C4-2B (cell line): Measurements from ENCODE around the gene EPB41L2.

Experiments used
- H3K27ac ChIP-seq: fragments of 450-650 bp; 2 replicates; pipeline ENCODE4 v1.5.1; 2017
- ZFX ChIP-seq: fragments of 450-650 bp; IDR thresholded peaks from 2 replicates; pipeline ENCODE4 v1.6.1; 2017
- TF ChIP-seq, protein P1 (sequence below): fragments of 450-650 bp; conservative IDR thresholded peaks from 2 replicates; pipeline ENCODE4 v1.5.1; 2017; ENCODE audit warnings: mild to moderate bottlenecking

EPB41L2 gene

DNA sequence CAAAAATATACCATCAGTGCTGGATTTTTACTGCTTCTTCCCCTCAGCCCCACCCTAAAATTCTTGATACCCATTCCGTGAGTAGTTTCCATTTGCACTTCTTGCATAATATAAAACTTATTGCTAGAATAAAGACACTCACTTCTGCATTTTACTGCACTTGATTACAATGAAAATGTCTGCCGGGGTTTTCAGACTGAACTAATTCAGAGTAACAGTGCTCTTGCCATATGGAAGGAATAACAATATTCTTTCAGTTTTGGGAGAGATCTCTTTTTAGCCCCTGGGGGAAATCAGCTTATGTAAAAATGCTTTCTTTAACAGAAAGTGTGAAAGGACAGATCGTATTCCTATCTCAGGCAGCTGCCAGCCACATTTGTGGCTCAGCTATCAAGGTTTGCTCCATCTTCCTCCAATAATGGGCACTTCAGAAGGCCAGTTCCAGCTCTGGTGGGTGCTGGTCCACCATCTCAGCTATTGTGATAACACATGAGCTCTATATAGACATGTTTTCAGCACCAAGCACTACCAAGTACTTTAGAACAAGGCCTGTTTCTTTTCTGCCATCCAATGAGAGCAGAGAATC lies 226.9 kb downstream of the EPB41L2 start:
- no peak for TF ChIP-seq ZFX
- TF ChIP-seq, protein P1, sequence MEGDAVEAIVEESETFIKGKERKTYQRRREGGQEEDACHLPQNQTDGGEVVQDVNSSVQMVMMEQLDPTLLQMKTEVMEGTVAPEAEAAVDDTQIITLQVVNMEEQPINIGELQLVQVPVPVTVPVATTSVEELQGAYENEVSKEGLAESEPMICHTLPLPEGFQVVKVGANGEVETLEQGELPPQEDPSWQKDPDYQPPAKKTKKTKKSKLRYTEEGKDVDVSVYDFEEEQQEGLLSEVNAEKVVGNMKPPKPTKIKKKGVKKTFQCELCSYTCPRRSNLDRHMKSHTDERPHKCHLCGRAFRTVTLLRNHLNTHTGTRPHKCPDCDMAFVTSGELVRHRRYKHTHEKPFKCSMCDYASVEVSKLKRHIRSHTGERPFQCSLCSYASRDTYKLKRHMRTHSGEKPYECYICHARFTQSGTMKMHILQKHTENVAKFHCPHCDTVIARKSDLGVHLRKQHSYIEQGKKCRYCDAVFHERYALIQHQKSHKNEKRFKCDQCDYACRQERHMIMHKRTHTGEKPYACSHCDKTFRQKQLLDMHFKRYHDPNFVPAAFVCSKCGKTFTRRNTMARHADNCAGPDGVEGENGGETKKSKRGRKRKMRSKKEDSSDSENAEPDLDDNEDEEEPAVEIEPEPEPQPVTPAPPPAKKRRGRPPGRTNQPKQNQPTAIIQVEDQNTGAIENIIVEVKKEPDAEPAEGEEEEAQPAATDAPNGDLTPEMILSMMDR = no peak
- H3K27ac ChIP-seq = no peak overlapping the region

DNA sequence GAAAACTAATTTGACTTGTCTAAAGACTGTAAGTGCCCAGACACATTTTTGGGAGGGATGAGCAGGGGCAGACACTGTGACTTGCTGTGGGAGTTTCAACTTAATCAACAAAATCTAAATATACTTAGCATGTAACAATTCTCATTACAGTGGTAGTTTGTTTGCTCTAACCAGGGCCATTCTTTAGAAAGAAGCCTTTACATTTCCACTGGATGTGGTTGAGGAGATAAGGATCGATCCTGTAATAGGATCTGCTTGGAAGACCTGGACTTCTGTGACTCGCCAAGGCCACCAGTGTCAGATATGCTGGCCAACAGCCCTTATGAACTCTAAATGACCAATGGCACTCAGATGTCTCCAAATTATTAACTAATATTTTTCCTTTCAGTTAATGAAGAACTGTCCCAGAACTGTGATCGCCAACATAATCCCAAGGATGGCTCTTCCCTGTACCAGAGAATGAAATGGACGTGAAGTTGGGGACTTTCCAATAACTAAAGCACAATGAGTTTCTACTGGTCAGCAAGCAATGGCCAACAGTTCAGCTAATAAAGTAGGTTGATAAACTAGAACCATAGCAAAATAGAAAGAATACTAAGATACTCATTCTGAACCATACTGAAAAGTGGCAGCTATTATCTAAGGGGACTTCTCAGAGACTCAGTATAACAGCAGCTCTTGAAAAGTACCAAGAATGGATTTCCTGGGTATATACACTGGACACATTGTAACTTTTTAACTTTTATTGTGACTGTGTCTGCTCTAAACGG lies 228.4 kb downstream of the EPB41L2 start:
- H3K27ac ChIP-seq = no peak overlapping the region
- TF ChIP-seq, protein P1 = no peak
- TF ChIP-seq ZFX = no peak

DNA sequence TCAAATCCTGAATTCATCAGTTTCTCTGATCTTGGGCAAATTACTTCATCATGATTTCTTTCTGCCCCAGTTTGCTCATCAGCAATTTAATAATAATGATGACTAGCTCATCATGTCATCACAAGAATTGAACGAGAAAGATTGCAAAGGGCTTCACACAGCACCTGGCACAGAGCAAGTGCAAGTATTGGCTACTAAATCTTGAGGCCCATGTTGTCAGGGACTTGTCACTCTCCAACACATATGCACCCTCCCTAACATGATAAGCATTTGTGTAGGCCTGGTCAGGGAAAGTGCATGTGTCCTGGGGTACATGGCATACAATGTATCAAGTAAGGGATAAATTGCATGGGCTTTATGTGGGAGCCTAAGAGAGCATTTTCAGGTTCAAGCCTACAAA lies 229.5 kb downstream of the EPB41L2 start:
- H3K27ac ChIP-seq = no peak overlapping the region
- TF ChIP-seq, protein P1 = no peak
- TF ChIP-seq ZFX = no peak

DNA sequence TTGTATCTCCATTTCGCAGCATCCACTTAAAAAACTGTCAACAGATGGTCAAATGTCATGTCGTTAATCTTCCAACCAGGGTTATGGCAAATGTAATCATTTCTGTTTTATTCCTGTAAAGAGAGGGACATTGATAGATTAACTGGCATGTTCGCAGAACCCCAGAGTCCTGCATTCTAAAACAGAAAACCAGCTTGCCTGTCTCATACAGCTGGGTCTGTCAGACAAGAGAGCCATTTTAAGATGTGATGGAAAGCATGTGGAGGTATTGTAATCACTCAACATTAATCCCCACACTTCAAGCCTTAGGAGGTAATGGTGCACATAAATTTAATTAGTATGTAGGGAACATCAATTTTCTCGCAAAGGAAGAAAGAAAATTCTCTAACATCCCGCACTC lies 231.4 kb downstream of the EPB41L2 start:
- TF ChIP-seq ZFX = no peak
- TF ChIP-seq, protein P1 = no peak
- no peak overlapping the region for H3K27ac ChIP-seq

DNA sequence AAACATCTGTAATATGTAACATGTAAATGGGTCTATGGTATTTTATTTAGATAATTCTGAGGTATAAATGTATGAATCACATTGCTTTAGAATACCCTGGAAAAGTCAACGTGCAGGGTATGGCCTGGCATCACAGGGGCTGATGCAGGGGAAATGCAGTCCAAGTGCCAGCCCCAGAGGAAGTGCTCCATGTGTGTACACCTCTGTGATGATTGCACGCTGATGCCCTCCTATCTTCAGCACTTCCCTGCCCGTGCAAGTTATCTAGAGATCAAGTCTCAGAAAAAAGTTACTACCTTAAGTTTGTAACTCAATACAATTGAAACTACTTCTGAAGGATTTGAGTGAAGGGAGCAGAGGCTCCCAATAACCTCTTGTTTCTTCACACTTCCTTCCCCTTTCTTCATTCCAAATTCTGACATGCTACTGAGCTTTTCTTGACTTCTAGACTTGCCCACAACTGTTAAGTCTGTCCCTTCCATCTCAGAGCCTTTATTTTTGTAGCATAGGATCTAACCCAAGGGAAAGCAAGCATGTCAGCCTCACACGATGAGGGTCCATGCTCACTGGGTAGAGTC lies 233.6 kb downstream of the EPB41L2 start:
- TF ChIP-seq ZFX = no peak
- TF ChIP-seq, protein P1 = no peak
- no peak overlapping the region for H3K27ac ChIP-seq

DNA sequence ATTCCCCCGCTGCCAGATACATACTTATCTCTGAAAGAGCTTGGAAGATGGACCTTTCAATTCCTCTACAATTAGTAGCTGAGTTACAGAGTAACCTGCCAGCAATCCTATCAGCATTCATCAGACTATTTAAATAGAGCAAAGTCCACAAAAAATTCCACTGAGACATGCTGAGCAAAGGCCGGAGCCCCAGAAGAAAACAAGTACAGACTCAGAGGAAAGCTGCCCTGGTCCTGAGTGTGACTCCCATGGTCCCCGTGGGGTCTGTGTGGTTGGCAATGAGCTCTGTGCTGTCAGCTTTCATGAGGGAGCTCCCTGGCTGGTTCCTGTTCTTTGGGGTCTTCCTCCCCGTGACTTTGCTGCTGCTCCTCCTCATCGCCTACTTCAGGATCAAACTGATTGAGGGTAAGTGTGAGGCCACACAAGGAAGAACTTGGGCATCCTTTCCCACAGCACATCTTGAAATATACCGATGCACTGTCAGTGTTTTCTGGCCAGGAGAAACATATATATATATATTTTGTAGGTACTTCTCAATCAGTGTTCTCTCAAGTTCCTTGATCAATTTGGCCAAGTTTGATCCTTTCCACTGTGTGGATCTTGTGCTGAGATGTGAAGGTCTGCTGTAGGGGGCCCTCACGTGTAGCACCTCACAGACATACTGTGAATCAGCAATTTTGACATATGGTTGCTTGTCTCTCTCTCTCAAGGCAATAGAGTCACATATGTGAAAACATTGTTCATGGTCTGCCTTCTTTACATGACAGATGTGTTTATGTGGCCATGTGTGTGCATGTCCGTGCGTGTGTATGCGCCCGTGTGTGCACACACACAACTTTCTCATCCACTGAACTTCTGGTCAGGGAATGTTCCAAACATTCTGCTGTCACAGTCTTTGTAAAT lies 235.5 kb downstream of the EPB41L2 start, which contains the start of gene SMLR1:
SMLR1 (plus strand) TSS at position 160 of the 903 bp plus-strand sequence; CDS start at position 168, 8 bp downstream.
- no peak within 1 kb of the TSS for H3K27ac ChIP-seq
- TF ChIP-seq ZFX = no peak
- TF ChIP-seq, protein P1 = no peak
